NCI-H1436 treated with DMSO at 0.1 percent for 48 hours (cell line): ENCODE results near the gene PLCH2.

Experiments used
- DNase-seq: peaks from one replicate; lab custom pipeline; 2025; lab: John Stamatoyannopoulos, UW

Gene PLCH2

DNA sequence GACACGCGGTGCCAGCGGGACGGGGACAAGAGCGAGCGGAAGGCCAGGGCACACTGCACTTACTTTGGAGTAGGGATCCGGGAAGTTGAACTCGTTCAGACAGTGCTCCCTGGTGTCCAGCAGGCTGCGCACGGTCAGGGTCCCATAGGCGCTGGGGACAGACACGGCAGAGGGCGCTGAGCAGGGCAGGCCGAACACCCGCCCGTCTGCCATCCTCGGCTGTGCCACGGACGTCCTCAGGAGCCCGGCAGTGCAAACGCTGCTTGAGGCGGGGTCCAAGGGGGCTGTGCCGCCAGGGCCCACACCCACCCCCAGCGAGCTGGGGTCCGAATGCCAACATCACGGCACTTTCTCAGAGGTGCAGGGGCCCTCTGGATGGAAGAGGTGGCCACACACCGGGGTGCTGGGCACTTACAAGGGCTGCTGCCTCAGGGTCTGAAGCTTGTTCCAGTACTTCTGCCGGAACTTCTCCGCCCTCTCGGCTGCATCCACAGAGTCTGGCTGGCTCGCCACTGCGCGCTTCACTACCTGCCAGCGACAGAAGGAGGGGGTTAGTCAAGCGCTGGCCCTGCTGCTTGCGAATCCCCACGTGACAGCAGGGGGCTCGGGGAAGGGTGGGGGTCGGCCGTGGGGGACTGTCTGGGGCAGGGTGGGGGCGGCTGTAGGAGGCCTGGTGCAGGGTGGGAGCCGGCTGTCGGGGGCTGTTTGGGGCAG, 38.0 kb downstream of the PLCH2 start:
- DNase-seq, result no peak

DNA sequence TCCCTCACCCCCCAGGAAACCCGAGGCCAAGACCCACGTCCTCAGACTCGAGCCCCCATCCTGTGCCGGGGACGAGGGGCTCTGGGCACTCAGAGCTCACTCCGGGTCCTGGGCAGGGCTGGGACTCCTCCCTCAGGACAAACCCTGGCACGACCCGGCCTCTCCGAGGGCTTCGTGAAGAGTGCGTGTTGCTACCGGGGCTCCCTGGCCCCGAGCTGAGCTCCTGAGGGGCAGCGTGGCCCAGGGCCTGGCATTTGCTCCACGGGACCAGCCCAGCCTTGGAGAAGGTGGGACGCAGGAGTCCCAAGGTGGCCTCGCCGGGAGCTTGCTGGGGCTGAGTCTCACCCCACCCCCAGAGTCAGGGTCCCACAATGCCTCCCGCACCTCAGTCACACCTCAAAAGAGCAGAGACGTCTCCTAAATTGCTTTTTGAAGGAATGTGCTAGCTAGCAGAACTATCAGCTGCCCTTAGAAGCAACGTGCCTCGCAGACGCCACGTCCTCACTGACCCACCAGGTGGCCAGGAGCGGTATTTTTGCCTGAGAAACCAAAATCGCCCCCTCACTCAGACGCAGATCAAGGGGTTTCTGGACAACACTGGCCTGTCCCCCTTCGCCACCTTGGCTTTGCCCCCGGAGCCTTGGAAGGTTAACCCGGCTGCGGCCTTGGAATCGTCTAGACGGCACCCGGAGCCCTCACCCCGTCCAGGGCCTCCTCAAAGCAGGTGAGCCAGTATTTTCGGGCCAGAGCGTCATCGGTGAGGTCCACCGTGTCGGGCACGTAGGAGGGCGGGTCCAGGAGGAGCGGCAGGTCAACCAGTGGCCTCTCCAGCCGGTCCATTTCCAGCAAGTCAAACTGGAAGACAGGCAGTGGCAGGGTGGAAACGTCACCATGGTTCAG, 39.0 kb downstream of the PLCH2 start:
- no peak for DNase-seq

DNA sequence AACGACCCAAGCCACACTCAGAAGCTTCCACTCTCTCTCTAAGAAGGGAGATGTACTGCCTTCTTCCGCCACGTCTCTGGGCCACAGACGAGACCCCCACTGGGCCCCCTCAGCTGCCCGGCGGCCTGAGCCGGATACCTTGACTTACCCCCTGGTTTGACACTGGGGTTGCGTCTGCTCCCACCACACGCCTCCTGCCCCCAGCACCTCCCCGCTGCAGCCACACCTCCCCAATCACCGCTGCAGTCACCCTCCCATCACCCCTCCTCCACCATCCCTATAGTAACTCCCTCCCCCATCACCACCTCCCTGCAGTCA, 39.6 kb downstream of the PLCH2 start:
- DNase-seq, result no peak

DNA sequence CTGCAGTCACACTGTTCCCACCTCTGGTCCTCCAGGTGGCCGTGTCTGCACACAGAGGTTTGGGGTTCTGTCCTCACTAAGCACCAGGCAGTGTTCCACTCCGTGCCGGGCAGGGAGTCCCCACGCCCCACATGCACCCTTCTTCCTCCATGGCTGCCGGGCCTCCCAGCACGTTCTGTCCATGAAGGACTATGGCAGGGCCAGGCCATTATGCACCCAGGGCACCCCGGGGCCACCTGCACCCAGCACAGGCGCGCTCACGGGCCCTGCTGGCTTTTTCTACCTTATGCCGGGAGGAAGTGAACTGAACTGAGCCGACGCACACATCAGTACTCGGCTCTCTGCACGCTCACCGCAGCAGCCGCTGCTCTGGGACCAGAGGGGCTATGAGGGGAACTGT, 40.0 kb downstream of the PLCH2 start:
- no peak for DNase-seq

DNA sequence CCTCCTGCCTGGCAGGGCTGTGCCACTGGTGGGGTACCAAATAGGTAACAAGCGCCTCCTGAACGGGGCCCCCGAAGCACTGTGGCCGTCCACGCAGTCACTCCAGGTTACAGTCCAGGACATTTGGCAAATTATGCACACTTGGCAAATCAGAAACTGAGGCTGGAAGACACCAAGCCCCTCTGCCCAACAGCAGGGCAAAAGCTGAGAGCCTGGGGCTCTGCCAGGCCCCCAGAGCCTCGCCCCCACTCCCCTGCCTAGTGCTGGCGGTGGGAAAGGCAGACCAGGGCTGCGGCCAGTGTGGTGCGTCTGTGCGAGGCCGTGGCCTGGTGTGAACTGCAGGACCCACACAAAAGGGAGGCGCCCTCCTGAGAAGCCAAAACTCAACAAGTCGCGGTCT, 40.9 kb downstream of the PLCH2 start:
- DNase-seq, result no peak

DNA sequence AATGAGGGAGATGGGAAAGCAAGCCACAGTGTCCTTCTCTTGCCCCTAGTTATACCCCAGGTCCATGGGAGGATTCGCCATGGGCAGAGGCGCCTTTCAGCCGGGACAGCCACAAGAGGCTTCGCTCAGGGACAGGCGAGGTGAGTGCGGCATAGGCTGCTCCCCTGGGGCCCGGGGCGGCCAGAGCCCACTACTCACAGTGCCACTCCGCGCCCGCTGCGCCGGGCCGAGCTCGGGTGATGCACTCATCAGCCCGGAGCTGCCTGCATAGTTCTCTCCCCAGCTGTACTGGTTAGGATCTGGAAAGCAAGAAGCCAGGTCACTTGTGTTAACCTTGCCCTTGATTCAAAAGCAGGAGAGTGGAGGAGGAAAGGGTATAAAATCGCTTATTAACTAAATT, 41.9 kb downstream of the PLCH2 start:
- no peak for DNase-seq

DNA sequence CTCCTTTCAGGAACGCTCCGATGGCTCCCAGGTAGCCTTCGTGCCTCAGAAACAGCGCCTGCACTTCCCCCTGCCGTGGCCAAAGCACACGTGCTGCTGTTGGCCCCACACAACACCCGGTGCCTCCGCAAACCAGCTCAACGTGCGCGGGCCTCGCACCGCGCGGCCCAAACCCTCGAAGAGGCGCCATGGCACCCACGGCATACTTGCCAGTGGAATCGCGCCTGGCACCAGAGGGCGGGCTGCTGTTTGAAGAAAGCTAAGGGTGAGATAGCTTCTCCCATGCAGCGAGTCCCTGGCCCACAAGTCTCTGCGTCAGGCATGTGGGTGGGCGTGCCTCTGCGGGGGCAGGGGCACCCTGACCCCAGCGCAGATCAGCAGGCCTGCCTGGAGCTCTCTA, 42.4 kb downstream of the PLCH2 start:
- DNase-seq, result no peak

DNA sequence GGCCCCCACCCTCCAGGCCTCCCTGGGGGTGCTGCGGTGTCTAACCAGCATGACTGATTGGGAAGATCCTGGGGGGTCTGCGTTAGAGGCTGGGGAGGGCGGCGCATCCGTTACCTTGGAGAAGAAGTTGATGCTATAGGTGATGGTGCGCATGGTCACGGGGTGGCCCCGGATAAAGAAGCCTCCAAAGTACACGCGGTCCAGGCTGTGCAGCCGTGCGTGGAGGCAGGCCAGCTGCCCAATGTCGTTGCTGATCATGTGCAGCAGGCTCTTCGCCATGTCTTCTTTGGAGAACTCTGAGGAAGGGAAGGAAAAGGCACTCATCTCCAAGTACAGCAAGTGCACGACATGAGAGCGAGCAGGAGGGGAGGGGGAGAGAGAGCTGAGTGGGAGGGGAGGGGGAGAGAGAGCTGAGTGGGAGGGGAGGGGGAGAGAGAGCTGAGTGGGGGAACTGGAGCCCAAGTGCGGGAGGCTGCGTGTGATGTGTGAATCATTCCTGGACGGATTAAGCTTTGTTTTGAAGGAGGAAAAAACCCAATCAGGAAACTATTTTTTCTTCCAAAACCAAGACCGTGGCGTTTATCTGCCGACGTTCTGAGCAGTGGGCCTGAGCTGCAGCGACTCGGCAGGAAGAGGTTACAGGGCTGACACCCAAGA, 43.1 kb downstream of the PLCH2 start:
- DNase-seq, result no peak

DNA sequence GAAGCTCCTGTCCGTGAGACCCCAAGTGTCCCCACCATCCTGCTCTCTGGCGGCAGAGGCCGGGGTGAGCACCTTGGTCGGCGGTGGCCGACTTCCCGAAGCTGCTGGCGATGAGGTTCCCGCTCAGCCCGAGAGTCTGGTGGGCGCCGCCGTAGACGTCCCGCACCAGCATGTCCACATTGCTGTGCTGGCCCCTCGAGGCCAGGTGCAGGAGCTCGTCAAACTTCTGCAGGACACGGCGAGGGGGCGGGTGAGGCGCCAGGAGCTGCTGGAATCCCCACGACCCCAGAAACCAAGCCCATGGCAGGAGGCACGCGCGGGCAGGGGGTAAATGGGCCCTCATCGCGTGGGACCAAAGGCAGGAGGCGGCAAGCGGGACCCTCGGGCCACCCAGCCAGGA, 43.6 kb downstream of the PLCH2 start:
- DNase-seq, result no peak

DNA sequence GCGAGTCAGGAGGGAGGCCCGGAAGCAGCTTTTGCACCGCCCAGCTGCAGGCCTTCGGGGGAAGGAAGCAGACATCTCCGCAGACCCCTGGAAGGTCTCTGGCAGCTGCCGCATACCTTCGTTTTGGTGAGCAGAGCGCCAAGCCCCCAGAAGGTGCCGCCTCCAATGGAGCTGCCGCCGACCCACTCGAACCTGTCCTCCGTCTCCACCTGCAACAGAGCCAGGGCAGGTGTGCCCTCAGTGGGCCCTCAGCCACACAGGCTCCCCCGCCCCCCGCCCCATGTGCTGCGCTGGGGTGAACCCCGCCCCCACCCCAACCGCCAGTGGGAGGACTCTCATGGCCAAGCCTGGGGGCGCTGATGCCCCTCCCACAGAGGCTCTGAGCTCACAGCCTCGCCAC, 44.1 kb downstream of the PLCH2 start:
- no peak for DNase-seq

DNA sequence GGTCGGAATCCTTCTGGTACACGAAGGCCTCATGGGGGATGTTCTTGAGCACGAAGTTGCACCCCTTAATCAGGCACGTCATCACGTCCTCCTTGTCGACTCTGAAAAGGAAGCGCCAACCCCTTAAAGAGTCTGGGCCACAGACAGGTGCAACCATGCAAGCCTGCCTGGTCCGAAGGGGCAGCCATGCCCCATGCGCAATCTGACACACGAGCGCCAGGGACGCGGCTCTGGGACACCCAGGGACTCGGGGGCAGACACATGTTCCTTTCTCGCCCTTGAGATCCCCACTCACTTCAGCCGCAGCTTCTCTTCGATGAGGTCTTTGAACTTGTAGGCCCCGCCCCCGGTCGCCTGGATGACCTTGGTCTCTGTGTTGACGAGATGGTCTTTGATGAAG, 44.7 kb downstream of the PLCH2 start:
- no peak for DNase-seq

DNA sequence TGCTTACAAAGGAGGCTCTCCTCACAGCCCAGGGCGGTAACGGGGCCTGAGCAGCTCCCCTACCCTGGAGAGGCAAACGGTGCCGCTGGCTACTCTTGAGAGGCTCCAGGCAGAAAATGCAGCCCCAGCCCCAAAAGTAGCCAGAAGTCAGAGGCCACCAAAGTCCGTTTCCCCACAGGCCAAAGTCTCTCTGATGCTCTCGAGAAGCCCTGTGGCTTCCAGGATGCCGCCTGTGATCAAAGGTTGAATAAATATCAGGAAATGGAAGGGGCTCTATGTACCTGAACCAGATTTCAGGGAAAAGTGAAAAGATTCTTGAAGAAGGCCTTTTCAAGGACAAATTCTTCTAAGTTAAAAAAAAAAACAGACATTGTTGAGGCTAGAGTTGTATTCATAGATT, 46.1 kb downstream of the PLCH2 start:
- DNase-seq, result no peak

DNA sequence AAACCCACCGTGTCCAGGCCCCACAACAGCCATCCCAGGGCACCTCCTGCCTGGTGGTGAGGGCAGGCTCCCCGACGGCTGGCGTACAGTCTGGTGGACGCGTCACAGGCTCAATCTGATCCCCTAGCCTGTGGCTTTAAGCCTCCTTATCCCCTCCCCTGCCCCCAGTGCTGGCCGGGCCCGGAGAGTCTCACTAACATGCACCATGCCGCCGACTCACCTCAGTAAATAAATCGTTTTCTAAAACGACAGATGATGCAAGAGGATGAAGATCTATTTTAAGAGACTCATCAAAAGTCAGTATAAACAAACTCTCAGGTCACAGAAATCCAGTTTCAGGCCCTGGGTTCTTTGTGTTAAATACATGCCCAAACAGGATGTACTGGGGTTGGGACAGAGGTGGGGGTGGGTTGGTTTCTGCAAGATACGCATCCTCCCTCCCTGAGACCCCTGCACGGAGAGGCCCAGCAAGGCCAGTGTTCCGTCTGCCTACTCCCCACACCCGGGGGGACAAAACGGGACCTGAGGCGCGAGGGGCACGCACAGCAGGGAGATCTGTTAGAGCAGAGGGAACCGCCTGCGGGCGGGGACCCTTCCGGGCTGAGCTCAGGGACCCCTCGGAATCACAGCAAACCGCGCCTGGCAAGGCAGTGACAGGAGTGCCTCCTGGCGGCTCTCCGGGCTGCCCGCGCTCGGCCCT, 47.3 kb downstream of the PLCH2 start:
- no peak for DNase-seq

DNA sequence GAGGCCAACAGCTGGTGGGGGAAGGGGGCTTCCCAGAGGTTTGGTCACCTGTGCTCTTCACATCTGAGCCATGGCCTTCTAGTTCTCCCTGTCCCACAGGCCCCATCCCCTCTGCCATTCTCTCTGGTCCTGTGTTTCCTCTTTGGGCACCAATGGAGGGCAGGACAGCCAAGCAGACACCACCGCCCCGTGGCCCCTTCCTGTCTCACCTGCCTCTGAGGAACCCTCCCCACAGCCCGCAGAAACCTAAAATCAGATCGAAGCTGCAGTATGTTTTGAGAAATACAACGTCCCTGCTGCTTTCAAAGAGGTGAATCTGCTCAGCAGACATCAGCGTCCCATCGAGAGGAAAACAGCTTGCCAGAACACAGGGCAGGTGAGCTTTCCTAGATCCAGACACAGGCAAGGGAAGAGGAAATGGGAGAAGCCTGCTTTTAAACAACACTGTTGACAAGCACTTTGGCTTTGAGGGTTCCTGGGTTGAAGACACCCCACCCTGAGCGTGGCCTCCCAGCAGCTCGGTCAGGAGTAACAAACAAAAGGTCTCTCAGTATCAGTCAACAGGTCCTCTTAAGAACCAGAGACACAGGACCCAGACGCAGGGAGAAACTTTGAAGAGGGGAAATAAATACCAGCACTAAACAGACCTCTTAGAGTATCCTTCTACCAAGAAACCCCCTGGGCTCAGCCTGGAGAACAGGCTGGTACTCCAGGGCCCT, 48.0 kb downstream of the PLCH2 start:
- no peak for DNase-seq

DNA sequence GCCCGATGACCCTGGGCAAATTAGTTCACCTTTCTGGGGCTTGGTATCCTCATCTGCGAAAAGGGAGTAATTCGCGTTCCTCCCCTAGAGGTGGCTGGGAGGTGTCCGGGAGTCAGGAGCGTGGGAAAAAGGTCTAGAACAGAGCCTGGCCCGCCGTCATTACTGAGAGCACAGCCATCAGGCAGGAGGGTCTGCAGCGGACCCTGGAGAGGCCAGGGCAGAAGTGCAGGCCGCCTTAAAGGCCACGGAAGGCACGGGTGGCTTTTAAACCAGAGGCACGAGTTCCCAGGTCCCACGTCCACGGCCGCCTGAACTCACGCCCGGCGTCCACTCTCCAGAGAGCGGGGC, 49.5 kb downstream of the PLCH2 start:
- DNase-seq, result no peak

DNA sequence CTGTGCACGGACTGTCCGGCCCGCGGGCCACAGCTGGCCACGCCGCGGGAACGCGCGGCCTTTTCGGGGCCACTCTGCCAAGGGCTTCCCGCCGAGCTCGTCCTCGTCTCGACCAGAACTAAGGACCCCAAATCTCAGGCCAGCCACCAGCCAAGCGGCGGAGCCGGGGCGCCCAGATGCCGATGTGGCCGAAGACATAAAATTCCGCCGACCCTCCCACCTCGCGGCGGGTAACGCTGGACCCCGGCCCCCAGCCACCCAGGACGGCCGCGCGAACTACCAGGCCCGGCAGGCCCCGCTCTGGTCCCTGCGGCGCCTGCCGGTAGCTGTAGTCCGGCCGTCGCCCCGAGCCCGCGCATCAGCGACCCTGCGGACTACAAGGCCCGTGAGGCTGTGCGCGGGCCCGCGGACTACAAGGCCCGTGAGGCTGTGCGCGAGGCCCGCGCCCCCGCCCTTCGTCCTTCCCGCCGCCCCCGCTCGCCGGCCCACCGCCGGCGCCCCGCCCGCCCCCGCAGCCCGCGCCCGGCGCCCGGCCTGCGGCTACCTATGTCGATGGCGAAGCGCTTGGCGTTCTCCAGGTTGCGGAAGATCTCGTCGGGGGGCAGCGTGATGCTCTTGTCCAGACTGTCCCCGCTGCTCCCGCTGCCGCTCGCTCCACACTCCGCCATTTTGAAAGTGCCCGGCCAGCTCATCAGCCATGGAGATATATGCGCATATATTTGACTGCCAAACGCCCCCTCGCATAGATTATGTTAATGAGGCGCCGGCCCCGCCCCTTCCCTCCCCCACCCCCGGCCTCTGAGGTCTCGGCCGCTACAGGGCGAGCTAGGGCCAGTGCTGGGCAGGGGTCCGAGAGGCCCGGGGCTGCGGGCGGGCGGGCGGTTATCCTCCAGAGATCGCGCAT, 50.1 kb downstream of the PLCH2 start, which contains the start of gene PANK4:
Gene PANK4 (minus strand): TSS at position 677 of the 904 bp plus-strand sequence. CDS start 9 bp downstream, at position 668.
- peak; percentile 43 for DNase-seq

DNA sequence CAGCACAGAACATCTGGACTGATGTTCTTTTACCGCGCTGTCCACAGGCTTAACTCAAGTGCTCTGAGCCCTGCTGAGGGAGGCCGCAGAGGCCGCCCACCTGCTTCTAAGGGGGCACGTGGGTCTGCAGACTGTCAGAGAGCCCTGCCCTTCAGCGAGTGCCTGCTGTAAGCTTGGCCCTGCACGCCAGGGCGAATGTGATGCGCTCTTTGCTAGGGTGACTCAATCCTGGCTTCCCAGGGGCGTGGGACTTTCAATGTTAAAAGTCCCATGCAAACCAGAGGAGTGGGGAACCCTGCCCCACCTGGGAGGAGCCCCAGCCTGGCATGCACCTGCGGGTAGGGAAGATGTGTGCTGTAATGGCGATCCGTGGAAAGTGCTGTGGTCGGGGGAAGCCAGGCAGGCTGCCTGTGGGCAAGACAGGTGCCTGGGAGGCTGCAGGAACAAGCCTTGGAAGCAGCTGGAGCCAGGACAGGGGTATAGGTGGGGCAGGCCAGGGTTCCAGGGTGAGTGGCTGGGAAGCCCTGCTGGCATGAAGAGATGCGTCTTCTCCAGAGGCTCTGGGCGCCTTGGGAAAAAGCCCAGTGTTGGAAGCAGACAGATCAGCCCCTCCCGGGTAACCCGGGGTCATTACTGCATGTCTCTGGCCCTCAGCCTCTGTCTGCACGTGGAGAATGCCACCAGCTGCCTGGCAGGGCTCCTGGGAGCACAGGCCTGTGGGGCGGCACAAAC, 50.9 kb downstream of the PLCH2 start:
- no peak for DNase-seq

DNA sequence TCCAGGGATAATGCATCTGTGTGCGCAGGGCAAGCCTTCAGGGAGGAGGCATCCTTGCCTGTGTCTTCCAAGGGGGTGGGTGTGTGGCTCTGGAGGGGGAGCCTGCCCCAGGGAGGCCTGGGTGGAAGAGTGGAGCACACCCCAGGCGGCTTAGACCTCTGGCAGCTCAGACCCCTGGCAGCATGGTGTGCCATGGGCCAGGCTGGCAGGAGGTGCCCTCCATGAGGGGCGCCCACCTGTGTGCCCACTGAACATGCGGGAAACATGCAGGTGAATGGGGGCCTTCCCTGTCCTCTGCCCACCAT, 51.4 kb downstream of the PLCH2 start:
- DNase-seq, result no peak

DNA sequence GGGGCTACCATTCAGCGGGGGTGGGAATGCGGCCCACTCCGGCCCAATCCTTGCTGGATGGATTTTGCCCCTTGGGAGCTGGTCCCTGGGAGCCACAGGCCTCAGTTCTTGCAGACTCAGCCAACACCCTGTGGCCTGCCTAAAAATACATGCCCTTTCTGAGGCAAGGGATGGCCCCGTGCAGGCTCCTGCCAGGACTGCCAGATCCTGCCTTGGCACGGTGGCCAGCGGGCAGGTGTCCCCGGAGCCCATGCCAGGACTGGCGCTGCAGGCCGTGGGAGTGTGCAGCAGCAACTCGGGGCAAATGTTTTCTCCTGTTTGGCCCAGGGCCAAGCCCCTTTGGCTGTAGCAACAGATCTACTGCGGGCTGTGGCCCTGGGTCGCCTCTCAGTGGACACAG, 51.9 kb downstream of the PLCH2 start:
- DNase-seq, result no peak

DNA sequence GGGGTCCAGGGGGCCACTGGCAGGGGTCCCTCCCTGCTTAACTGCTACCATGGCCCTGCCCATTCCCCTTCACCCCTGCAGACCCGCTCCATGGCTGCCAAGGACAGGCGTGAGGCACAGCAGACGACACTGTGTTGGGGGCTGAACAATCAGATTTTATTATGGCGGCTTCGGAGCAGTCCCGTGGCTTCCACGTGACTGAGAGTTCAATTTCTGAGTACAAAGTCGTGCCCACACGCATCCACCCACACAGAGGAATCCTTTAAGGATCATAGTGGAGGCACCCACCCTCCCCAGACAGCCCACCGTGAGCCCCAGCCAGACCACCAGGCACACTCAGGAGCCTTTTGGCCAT, 52.5 kb downstream of the PLCH2 start:
- no peak for DNase-seq
